ENCODE data around the gene ERCC4.

DNA sequence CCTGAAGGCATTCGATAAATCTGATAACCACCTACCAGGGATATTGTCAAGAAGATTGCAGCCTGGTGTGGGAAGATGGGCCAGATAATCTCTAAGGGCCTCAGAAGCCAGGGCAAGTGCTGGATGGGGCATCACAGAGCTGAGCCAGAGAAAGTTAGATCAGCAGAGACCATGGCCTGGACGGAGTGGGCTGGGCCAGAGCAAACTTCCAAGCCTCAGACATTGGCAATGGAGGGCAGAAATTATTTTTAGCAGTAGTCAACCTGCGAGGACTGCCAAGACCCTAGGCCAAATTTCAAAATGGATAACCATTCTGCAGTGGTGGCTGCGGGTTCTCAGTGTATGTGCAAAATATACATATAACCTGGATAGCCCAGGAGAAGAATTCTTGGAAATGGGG is 18.5 kb downstream of the ERCC4 start:
- TF ChIP-seq, protein P1, sequence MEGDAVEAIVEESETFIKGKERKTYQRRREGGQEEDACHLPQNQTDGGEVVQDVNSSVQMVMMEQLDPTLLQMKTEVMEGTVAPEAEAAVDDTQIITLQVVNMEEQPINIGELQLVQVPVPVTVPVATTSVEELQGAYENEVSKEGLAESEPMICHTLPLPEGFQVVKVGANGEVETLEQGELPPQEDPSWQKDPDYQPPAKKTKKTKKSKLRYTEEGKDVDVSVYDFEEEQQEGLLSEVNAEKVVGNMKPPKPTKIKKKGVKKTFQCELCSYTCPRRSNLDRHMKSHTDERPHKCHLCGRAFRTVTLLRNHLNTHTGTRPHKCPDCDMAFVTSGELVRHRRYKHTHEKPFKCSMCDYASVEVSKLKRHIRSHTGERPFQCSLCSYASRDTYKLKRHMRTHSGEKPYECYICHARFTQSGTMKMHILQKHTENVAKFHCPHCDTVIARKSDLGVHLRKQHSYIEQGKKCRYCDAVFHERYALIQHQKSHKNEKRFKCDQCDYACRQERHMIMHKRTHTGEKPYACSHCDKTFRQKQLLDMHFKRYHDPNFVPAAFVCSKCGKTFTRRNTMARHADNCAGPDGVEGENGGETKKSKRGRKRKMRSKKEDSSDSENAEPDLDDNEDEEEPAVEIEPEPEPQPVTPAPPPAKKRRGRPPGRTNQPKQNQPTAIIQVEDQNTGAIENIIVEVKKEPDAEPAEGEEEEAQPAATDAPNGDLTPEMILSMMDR (IDR thresholded peaks at IDR 0.05; ENCODE audit: insufficient read depth, low read depth, low read length): no peak
- TF ChIP-seq EZH2 (IDR thresholded peaks at IDR 0.05; ENCODE audit: insufficient read depth, low read length): no peak
